Left hindlimb (tissue), 1 donor: ENCODE data around the gene KIF20B.
"Not testable (repeated sequence)": the region's sequence is repeated elsewhere in the genome, so short reads cannot be mapped to it uniquely, and the experiment has no call there.

Experiments used
- DNase-seq: peaks from one replicate; pipeline ENCODE4 v3.0.0-alpha.2; 2018

Gene KIF20B

GRCh38 chr10:89693176-89693575, 8.2 kb upstream of the KIF20B start:
- DNase-seq = no peak

- DNase-seq = no peak
Measured at GRCh38 chr10:89695307-89695706, 6.1 kb upstream of the KIF20B start.

- no peak for DNase-seq
Measured at GRCh38 chr10:89697946-89698345, 3.4 kb upstream of the KIF20B start.

- no peak for DNase-seq
Measured at GRCh38 chr10:89699581-89700064, 1.8 kb upstream of the KIF20B start.

- DNase-seq = no peak
Measured at GRCh38 chr10:89700923-89701241, 508 bp upstream of the KIF20B start.

GRCh38 chr10:89702121-89702480, 711 bp downstream of the KIF20B start:
- DNase-seq = no peak

- no peak for DNase-seq
Measured at GRCh38 chr10:89705466-89705865, 4.1 kb downstream of the KIF20B start.

GRCh38 chr10:89706011-89706410, 4.6 kb downstream of the KIF20B start:
- DNase-seq = no peak

GRCh38 chr10:89707372-89707771, 6.0 kb downstream of the KIF20B start:
- DNase-seq = no peak

GRCh38 chr10:89710753-89711152, 9.4 kb downstream of the KIF20B start:
- no peak for DNase-seq

- DNase-seq = no peak
Measured at GRCh38 chr10:89734616-89735015, 33.2 kb downstream of the KIF20B start.

- no peak for DNase-seq
Measured at GRCh38 chr10:89738551-89739209, 37.3 kb downstream of the KIF20B start.

- no peak for DNase-seq
Measured at GRCh38 chr10:89741126-89741762, 39.9 kb downstream of the KIF20B start.

GRCh38 chr10:89744026-89744425, 42.6 kb downstream of the KIF20B start:
- DNase-seq = no peak

- DNase-seq = no peak
Measured at GRCh38 chr10:89745903-89746302, 44.5 kb downstream of the KIF20B start.

- DNase-seq = no peak
Measured at GRCh38 chr10:89750441-89750840, 49.1 kb downstream of the KIF20B start.

- no peak for DNase-seq
Measured at GRCh38 chr10:89755374-89755773, 54.0 kb downstream of the KIF20B start.

GRCh38 chr10:89759531-89759930, 58.1 kb downstream of the KIF20B start:
- no peak for DNase-seq

GRCh38 chr10:89763671-89764070, 62.3 kb downstream of the KIF20B start:
- not testable (repeated sequence) for DNase-seq

GRCh38 chr10:89771684-89772083, 70.3 kb downstream of the KIF20B start:
- no peak for DNase-seq

GRCh38 chr10:89773081-89773480, 71.7 kb downstream of the KIF20B start:
- no peak for DNase-seq

GRCh38 chr10:89776665-89777064, 75.3 kb downstream of the KIF20B start:
- DNase-seq = no peak

GRCh38 chr10:89782470-89782869, 81.1 kb downstream of the KIF20B start:
- no peak for DNase-seq

- no peak for DNase-seq
Measured at GRCh38 chr10:89783406-89783805, 82.0 kb downstream of the KIF20B start.

GRCh38 chr10:89785095-89785494, 83.7 kb downstream of the KIF20B start:
- DNase-seq = no peak
